Hair follicle dermal papilla cell (primary cell): Measurements from ENCODE around the gene ANHX. TPM values are rescaled to one million over a fixed set of nuclear protein-coding genes. Genes with fewer than 3 reads are reported as not detected.

Experiments
- small RNA-seq: library from RNA; depleted of rRNA; stranded (forward); fragments of <200 nt; gene quantifications from one replicate; pipeline ENCODE3, GENCODE V24; 2012
- total RNA-seq: library from RNA; depleted of rRNA; stranded (reverse); fragments of >200 nt; gene quantifications from 2 replicates; pipeline ENCODE4 v1.2.3, GENCODE V29; 2012

The ANHX gene
- not detected in 2 replicates for total RNA-seq

DNA sequence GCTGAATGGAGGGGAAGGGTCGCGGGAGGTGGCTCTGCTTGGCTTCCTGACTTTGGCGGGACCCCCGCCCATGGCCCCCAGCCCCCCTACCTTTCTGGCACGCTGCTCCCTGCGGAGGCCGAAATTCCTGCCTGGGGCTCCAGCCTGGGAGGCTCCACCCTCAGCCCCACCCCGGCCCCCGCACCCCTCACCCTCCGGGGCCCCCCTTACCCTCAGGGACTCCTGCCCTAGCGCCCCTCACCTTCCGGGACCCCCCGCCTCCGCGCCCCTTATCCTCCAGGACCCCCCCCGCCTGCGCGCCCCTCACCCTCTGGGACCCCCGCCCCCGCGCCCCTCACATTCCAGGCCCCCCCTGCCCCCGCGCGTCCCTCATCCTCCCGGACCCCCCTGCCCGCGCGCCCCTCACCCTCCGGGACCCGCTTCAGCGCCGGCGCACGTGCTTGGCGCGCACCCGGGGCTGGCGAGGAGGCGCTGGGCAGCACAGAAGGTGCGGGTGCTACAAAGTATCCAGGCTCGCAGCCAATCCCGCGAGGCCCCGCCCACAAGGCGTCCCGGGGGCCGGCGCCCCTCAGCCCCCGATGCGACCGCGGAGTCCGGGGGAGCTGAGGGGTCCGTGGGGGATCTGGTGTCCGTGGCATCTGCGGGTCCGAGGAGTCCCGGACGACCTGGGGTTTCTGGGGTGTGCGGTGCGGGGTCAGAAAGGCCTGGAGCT, at the start of gene ANHX:
TSS of gene ANHX (minus strand) at position 477 of the 712 bp plus-strand sequence. CDS start 1,521 bp downstream, outside the sequence.

GRCh38 chr12:133181238-133181959, 54.3 kb downstream of the ANHX start, which contains the start of gene ZNF268:
Gene ZNF268 (plus strand): TSS chr12:133181495. CDS start chr12:133181998, 503 bp downstream.

Small RNAs within 50 kb of the gene (small RNA-seq; reads per million reads assigned to genes)
- gene RF00019, result not detected
- gene RNU6-717P, result not detected

Other genes starting within 250 kb of the ANHX start
- gene ZNF26, start 249.5 kb downstream of the ANHX start, total RNA-seq, result 24.0 and 30.3 TPM in 2 replicates
- gene ZNF84, start 198.4 kb downstream of the ANHX start, total RNA-seq, result 26.6 and 30.8 TPM in 2 replicates
- gene ZNF140, start 155.0 kb downstream of the ANHX start, total RNA-seq, result 26.1 and 26.4 TPM in 2 replicates
- gene ZNF891, start 105.6 kb downstream of the ANHX start, total RNA-seq, result 0.85 and 1.3 TPM in 2 replicates
- 4.6 and 8.8 TPM in 2 replicates for gene ZNF10, start 105.2 kb downstream of the ANHX start, total RNA-seq
- gene ZNF268, start 54.4 kb downstream of the ANHX start, total RNA-seq, result 33.3 and 41.1 TPM in 2 replicates